Jurkat, Clone E6-1 (cell line): ENCODE data around the gene MEGF6. TPM values are rescaled to one million over a fixed set of nuclear protein-coding genes. Genes with fewer than 3 reads are reported as not detected.

Source experiments
- DNase-seq: peaks from one replicate; pipeline ENCODE4 v3.0.0-alpha.2; 2011; ENCODE audit warnings: low read depth, low spot score
- H3K4me3 ChIP-seq: 2 replicates; pipeline ENCODE4 v1.5.1; 2011; ENCODE audit warnings: mild to moderate bottlenecking, low read length, control low read depth, moderate library complexity
- polyA plus RNA-seq: library from polyadenylated mRNA; unstranded; fragments of >200 nt; gene quantifications from one replicate; pipeline ENCODE4 v1.2.1, GENCODE V29; 2012; ENCODE audit warnings: missing spikeins; ENCODE audit not compliant: insufficient read length, insufficient read depth

The MEGF6 gene, protein sequence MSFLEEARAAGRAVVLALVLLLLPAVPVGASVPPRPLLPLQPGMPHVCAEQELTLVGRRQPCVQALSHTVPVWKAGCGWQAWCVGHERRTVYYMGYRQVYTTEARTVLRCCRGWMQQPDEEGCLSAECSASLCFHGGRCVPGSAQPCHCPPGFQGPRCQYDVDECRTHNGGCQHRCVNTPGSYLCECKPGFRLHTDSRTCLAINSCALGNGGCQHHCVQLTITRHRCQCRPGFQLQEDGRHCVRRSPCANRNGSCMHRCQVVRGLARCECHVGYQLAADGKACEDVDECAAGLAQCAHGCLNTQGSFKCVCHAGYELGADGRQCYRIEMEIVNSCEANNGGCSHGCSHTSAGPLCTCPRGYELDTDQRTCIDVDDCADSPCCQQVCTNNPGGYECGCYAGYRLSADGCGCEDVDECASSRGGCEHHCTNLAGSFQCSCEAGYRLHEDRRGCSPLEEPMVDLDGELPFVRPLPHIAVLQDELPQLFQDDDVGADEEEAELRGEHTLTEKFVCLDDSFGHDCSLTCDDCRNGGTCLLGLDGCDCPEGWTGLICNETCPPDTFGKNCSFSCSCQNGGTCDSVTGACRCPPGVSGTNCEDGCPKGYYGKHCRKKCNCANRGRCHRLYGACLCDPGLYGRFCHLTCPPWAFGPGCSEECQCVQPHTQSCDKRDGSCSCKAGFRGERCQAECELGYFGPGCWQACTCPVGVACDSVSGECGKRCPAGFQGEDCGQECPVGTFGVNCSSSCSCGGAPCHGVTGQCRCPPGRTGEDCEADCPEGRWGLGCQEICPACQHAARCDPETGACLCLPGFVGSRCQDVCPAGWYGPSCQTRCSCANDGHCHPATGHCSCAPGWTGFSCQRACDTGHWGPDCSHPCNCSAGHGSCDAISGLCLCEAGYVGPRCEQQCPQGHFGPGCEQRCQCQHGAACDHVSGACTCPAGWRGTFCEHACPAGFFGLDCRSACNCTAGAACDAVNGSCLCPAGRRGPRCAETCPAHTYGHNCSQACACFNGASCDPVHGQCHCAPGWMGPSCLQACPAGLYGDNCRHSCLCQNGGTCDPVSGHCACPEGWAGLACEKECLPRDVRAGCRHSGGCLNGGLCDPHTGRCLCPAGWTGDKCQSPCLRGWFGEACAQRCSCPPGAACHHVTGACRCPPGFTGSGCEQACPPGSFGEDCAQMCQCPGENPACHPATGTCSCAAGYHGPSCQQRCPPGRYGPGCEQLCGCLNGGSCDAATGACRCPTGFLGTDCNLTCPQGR (N-terminal part only)
- 1.7 TPM for polyA plus RNA-seq

DNA sequence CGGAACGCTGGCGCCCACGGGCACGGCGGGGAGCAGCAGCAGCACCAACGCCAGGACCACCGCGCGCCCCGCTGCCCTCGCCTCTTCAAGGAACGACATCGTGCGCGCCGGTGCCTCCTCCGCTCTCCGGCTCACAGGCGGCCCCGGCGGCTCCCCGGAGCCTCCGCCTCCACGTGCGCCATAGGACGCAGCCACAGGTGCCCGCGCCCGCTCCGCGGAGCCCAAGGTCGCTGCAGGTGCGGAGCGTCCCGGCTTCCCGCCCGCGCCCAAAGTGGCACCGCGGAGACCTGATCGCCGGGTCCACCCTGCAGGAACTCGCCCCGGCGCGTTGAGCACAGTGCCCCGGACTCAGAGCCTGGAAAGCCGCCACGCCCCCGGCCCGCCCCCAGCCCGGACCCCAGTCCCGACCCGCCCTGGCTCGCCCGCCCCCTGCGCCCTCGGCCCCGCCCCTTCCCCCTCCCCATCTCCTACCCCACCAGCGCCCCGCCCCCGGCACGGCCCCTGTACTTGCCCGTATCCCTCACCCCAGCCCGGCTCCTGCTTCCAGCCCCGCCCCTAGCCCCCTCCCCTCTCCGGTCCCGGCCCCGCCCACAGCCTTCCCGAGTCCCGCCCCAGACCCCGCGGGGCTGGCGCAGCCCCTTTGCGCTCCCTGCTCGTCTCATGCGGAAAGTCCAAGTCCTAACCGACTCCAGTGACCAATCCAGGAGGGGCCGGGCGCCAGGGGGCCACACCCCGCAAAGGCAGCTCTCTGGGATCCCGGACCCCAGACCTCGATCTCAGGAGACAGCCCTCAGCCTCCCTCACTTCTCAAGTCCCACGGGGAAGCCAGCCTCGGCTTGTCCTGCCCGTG, at the start of gene MEGF6:
Gene MEGF6 (minus strand): TSS at position 339 of the 850 bp plus-strand sequence. CDS start 240 bp downstream, at position 99.
- DNase-seq: peak; percentile 69
- H3K4me3 ChIP-seq: peak within 1 kb of the TSS; percentile 39

DNA sequence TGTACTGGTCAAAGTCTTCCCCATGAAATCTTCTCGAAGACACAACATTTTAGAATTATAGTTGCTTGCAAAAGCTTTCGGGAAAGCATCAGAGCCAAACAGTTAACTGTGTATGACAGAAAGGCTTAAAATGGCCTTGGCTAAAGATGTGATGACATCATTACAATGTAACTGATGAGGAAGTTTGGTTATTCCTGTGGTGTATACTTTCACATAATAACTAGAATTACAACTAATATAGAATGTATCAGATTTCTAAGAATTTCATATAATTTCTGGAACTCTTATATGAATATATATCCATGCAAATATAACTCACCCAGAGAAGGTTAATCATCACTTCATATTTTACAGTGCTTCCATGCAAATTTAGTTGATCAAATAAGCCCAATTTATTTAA, 49.4 kb upstream of the MEGF6 start:
- no peak overlapping the region for H3K4me3 ChIP-seq
- no peak for DNase-seq

DNA sequence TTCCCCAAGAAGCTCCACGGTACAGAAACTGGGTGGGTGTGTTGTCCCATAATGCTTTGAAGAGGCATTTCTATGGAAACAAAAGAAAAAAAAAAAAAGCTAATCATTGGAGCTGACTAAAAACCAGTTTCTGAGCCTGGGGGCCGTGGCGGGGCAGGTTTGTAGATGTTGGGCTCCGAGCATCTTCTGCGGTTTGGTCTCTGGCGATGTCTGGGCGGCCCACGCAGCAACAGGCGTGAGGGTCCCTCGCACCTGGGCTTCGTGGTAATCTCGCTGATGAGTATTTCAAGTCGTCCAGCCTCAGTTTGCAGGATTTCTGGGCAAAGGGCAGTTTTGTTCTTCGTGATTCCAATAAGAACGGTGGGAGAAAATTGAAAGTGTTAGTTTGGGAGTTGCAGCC, 47.8 kb upstream of the MEGF6 start:
- no peak for DNase-seq
- H3K4me3 ChIP-seq: no peak overlapping the region

DNA sequence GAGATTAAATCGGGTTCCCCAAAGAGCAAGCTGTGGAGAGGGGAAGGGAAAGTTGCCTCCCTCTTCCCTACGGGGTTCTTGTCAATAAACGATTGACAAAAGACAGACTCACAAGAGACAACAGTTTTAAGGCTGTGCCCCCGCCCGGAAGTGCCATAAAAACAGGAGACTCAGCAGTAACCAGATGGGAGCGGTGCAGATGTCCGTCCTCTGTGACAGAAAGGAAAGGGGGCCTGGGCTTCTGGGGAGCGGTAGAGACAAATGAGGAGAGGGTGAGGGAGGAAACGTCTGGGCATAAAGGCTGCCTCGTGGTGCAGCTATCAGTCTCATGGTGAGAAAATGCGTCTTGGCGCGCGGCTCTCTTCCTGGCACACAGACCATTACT, 46.9 kb upstream of the MEGF6 start:
- no peak overlapping the region for H3K4me3 ChIP-seq
- DNase-seq: no peak

DNA sequence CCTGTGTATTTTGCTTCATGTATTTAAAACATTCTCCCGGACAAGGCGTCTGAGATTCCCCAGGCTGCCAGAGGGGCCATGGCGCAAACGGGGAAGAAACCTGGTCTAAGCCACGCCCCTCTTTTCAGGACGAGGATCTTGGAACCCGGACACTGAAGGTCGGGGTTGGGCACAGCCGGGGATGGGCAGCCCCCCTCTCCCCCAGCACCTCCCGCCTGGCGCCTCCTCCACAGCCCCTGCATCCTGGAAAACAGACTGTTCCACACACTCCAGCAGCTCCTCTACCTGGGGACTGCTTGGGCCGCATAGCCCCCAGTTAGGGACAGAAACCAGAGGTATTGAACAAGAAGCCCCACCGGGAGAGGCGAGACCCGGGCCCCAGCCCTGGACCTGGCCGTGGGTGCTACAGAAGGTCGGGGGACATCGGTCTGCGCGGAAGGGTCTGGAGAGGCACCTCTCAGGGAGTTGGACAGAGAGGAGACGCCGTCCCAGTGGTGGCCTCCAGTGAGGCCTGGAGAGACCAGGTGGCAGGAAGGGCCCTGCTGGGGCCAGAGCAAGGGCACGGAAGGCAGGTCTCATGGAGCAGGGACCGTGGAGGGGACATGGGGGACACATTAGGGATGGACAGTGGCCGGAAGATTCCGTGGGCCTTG, 46.4 kb upstream of the MEGF6 start:
- no peak for DNase-seq

DNA sequence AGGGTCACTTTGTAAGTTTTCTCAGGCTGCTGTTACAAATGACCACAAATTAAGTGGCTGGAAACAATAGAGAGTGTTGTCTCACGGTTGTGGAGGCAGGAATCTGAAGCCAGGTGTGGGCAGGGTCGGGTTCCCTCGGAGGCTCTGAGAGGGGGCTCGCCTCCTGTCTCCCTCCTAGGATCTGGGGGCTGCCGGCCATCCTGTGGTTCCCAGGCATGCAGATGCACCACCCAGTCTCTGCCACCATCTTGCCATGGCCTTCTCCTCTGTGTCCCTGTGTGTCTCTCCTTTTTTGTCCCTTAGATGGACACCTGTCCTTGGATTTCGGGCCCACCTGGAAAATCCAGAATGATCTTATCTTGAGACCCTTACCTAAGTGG, 45.8 kb upstream of the MEGF6 start:
- H3K4me3 ChIP-seq: no peak overlapping the region
- DNase-seq: no peak

More for the DNA sequence above, 46.4 kb upstream of the MEGF6 start:
- no peak overlapping the region for H3K4me3 ChIP-seq

DNA sequence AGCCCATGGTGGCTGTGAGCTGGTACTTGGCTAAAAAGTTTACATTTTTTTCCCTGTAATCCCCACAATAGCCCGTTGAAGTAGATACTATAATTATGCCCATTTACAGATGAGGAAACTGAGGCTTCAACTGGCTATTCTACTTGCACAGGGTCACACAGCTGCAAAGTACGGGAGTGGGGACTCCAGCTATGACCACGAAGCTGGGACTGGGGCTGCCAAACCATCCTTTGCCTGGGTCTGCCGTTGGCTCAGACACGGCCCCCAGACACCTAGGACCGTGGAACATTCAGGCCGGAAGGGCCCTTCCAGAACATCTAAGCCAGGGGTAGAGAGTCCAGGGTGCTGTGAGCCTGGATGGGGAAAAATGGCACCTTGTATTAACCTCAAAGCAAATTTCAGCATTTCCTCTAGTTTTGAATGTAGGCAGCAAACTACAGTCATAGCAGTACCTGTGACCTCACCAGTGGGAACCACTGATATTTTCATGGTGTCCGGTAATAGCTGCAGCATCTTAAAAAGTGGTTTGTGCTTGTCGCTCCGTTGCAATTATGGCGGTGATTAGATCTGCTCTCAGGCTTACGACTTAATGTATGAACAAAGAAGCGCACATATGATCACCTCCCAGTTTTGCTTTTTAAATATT, 45.3 kb upstream of the MEGF6 start:
- no peak overlapping the region for H3K4me3 ChIP-seq

DNA sequence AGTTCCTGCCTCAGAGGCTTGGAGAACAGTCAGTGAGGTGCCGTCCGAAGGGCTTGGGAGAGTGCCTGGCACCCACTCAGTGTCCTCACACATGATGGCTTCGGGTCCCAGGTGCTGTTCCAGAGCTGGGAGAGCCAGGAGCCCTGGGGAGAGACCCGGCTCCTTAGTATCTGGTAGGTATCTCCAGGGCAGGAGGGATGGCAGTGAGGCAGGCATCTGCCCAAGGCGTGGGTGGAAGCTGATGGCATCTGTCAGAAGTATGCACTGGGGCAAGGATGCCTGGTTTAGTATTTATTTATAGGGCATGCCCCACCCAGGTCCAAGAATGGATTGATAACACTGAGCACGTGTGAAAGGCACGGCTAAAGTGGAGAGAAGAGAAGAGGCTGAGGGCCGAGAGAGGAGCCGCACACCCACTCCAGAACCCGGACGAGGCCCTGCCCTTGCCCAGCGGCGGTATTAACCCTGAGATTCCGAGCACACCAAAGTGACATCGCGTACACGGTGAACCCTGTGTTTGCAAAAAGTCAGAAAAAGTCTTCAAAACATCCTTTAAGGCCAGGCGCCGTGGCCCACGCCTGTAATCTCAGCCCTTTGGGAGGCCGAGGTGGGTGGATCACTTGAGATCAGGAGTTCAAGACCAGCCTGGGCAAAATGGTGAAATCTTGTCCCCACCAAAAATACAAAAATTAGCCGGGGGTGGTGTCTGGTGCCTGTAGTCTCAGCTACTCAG, 43.4 kb upstream of the MEGF6 start:
- no peak for DNase-seq
- H3K4me3 ChIP-seq: no peak overlapping the region

More for the DNA sequence above, 45.3 kb upstream of the MEGF6 start:
- no peak for DNase-seq

DNA sequence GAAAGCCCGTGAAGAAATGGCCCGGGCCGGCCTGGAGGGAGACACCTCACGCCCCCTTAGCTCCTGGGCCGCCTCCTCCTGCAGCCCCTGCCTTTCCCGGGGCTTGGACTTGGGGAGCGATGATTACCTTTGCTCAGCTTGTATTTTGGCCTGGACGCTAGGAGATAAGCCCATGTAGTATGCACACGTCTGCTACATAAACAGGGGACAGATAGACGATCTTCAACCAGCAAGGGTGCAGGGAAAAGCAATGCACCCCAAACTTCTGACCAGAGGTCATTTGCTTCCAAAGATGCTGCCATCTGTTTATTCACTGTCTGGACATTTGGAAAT, 41.9 kb upstream of the MEGF6 start:
- no peak for DNase-seq
- H3K4me3 ChIP-seq: no peak overlapping the region

DNA sequence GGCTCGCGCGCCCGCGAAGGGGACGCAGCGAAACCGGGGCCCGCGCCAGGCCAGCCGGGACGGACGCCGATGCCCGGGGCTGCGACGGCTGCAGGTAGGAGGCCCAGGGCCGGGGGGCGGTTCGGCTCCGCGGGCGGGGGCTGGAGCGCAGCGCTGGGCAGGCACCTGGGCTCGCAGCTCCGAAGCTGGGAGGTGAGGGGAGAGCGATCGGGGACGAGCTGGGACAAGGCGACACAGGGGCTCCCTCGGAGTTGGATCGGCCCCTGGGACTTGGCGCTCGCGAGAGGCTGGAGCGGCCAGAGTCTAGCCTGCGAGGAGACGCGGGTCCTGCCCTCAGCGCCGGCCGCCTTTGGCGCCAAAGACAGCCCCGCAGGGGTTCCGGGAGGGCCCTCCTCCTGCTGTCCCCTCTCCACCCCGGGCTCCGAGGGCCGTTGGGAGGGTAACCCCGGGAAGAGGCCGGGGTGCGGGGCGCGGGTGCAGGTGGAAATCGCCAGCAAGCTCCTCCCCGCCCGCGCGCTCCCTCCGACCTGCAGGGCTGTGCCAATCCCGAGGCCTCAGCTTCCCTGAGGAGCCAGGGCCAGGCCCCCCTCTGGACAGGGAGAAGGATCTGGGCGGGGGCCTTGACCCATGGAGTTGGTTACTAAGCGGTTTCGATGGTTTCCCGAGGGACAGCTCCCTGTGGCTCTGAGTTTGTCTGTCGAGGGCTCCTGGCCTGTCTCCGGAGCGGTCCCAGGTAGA, 41.4 kb upstream of the MEGF6 start:
- no peak for DNase-seq
- no peak overlapping the region for H3K4me3 ChIP-seq

DNA sequence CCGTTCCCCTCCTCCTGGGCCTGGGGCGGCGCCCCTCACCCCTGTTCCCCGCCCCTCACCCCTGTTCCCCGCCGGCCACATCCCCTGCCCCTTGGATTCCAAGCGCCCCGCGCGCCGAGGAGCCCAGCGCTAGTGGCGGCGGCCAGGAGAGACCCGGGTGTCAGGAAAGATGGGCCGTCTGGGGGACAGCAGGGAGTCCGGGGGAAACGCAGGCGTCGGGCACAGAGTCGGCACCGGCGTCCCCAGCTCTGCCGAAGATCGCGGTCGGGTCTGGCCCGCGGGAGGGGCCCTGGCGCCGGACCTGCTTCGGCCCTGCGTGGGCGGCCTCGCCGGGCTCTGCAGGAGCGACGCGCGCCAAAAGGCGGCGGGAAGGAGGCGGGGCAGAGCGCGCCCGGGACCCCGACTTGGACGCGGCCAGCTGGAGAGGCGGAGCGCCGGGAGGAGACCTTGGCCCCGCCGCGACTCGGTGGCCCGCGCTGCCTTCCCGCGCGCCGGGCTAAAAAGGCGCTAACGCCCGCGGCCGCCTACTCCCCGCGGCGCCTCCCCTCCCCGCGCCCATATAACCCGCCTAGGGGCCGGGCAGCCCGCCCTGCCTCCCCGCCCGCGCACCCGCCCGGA, 40.7 kb upstream of the MEGF6 start, which contains the start of gene TP73:
Gene TP73 (plus strand): TSS at position 587 of the 618 bp plus-strand sequence. CDS start 29,850 bp downstream, outside the sequence.
- DNase-seq: no peak
- H3K4me3 ChIP-seq: no peak within 1 kb of the TSS

DNA sequence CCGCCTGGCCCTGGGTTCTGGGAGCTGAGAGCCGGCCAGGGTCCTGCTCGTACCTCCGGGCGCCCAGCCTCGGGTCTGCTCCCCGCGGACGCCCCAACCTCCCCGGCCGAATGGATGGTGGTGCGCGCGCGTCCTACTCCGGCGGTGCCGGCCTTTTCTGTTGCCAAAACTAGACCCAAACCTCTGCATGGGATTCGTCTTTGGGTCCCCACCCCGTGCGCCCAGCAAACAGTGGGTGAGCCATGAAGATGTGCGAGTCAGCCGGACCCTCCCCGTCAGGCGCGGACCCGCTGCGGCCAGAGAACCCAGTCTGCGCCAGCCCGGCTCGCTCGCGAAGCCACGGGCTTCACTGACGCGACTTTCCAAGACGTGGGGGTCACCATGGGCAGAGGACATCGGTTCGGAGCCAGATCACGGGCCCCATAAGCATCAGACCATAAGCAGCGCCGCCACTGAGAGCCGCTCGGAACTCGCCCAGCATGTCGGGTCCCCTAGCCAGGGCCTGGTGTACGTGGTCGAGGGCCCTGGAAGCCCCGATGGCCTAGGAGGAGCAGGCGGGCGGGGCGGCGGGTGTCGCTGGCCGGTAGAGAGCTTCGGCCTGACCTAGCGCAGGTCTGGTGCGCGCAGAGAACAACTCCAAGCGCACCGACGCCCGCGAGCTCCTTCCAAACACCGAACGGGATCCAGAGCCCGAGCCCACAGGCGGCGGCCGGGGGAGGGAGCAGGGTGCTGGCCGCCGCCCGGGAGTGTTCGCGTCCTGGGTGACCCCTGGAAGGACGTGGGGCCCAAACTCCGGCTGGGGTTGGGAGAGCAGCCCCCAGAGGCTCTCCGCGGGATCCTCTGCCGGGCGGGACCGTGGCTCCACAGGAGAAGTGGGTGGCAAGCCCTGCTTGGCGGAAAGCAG, 40.0 kb upstream of the MEGF6 start:
- H3K4me3 ChIP-seq: no peak overlapping the region
- no peak for DNase-seq

DNA sequence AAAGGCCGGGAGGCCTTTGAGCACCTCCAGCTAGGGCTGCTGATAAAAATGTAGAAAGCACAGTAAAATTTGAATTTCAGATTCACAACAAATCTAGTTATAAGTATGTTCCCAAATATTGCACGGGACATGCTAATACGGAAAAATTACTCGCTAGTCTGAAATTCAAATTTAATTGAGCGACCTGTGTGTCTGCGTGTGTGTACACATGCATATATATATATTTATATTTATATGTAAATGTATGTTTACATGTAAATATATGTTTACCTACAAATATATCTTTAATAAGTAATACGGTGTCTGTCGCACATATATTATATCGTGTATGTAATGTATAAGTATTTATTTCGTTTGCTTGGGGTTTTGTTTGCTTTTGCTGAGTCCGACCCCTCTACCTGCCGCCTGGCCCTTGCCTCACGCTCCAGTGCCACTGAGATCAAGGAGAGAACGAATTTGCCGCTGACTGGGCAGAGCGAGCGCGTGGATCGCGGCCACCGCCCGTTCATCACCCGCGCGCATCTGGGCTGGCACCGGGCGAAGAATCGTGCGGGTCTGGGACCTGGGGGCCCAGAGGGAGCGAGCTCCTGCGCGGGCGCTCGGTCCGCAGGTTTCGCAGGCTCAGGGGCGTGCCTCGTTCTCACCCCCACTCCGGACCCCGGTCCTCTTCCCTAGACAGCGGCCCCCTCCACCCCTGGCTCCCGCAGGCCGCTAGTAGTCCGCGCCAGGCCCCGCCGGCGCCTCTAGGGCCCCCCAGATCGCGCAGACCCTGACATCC, 39.1 kb upstream of the MEGF6 start:
- peak overlapping the region; percentile 69; the same call in 1 of the 2 replicates for H3K4me3 ChIP-seq
- no peak for DNase-seq
